BLaER1 treated with 17β-estradiol and CSF1 and Interleukin-3, amounts not matched to agents 10 nM and 100 nM (cell line): ENCODE results near the gene NUDT7.

ENCODE experiments used
- H3K27ac ChIP-seq, 11 experiments: shearing (Covaris generic); formaldehyde crosslinking; 2 replicates each; pipeline ENCODE4 v1.8.1; 2022
- H3K27me3 ChIP-seq, 11 experiments: shearing (Covaris generic); formaldehyde crosslinking; 2 replicates each; pipeline ENCODE4 v1.8.1; 2022
- H3K36me3 ChIP-seq, 11 experiments: shearing (Covaris generic); formaldehyde crosslinking; 2 replicates each; pipeline ENCODE4 v1.8.1; 2022
- H3K4me1 ChIP-seq, 10 experiments: shearing (Covaris generic); formaldehyde crosslinking; 2 replicates each; pipeline ENCODE4 v1.8.1; 2022
- H3K4me2 ChIP-seq, 11 experiments: shearing (Covaris generic); formaldehyde crosslinking; 2 replicates each; pipeline ENCODE4 v1.8.1; 2022
- H3K4me3 ChIP-seq, 10 experiments: shearing (Covaris generic); formaldehyde crosslinking; 2 replicates each; pipeline ENCODE4 v1.8.1; 2022
- H3K9ac ChIP-seq, 11 experiments: shearing (Covaris generic); formaldehyde crosslinking; 2 replicates each; pipeline ENCODE4 v1.8.1; 2022
- H3K9me3 ChIP-seq, 11 experiments: shearing (Covaris generic); formaldehyde crosslinking; replicated peaks in 1 of 11; 2 replicates each; pipeline ENCODE4 v1.8.1; 2022
- H4K20me1 ChIP-seq, 11 experiments: shearing (Covaris generic); formaldehyde crosslinking; 2 replicates each; pipeline ENCODE4 v1.8.1; 2022
- Cebpa-rat ChIP-seq, 11 experiments: shearing (Covaris generic); IDR thresholded peaks; 2 replicates each; pipeline ENCODE4 v1.8.1; 2022

NUDT7 gene

DNA sequence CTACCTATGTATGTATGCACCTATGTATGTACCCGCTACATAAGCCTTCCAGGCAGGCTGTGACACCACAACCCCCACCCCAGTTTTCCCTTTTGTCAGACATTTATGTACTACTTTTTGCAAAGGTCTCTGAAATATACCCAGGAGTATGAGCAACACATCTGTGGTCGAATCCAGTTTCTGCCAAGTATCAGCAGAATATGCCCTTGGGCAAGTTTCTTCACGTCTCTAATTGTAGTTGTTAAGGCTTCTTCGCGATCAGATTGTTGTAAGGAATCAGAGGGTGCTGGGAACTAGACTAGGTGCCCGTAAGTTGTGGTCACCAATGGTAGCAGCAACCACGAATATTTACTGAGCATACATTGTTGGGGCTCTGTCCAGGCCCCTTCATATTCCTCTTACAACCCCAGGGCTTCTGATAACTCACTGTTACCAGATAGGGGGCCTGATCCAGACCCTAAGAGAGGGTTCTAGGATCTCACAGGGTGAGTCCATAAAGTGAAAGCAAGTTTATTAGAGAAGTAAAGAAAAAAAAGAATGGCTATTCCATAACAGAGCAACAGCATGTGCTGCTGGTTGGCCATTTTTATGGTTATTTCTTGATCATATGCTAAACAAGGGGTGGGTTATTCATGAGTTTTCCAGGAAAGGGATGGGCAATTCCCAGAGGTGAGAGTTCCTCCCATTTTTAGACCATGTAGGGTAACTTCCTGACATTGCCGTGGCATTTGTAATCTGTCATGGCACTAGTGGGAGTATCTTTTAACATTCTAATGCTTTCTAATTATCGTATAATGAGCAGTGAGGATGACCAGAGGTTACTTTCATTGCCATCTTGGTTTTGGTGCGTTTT is 16.6 kb downstream of the NUDT7 start:
- Histone ChIP-seq H3K4me1 (peaks cover 20 to 40% (median 34%) of the 10 kb centered on the region in 10 experiments; a peak in 19 of 20 replicates), H3K36me3 (no peaks in the 10 kb centered on the region), H3K27ac (peak overlapping the region in 1 of 11 experiments; percentile 63; a peak in 1 of 22 replicates), H4K20me1 (no peaks in the 10 kb centered on the region), H3K9me3 (peaks cover 9 to 21% (median 18%) of the 10 kb centered on the region in 11 experiments; a peak in 19 of 22 replicates), H3K9ac (no peak overlapping the region), H3K4me2 (peak overlapping the region in 10 of 11 experiments; percentile 40 to 64 (median 60); a peak in 17 of 22 replicates), H3K4me3 (no peak overlapping the region), H3K27me3 (peaks cover 0 to 5% (median 0%) of the 10 kb centered on the region in 11 experiments; a peak in 1 of 22 replicates)
- no peak for TF ChIP-seq Cebpa-rat (IDR thresholded peaks at IDR 0.05)

DNA sequence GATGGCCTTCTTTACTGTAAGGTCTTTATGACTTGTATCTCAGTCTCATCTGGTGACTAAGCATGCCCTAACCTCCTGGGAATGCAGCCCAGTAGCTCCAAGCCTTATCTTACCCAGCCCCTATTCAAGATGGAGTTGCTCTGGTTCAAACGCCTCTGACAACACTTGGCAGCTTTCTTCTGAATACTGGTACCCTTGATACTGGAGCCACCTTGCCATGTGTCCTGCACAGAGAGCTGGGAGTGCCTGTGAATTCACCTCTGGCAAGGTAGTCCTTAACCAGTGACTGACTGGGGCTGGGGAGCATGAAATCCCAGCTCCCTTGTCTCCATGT is 17.2 kb downstream of the NUDT7 start:
- Histone ChIP-seq H3K4me3 (no peak overlapping the region), H3K4me2 (peak overlapping the region; percentile 4 to 64 (median 44); a peak in 20 of 22 replicates), H3K36me3 (no peaks in the 10 kb centered on the region), H3K4me1 (peaks cover 20 to 40% (median 34%) of the 10 kb centered on the region in 10 experiments; a peak in 19 of 20 replicates), H3K9me3 (peaks cover 9 to 16% (median 15%) of the 10 kb centered on the region in 11 experiments; a peak in 19 of 22 replicates), H4K20me1 (no peaks in the 10 kb centered on the region), H3K27ac (no peak overlapping the region; a peak in 1 of 22 replicates), H3K27me3 (peaks cover 0 to 5% (median 0%) of the 10 kb centered on the region in 11 experiments; a peak in 1 of 22 replicates), H3K9ac (no peak overlapping the region)
- no peak for TF ChIP-seq Cebpa-rat (IDR thresholded peaks at IDR 0.05)

DNA sequence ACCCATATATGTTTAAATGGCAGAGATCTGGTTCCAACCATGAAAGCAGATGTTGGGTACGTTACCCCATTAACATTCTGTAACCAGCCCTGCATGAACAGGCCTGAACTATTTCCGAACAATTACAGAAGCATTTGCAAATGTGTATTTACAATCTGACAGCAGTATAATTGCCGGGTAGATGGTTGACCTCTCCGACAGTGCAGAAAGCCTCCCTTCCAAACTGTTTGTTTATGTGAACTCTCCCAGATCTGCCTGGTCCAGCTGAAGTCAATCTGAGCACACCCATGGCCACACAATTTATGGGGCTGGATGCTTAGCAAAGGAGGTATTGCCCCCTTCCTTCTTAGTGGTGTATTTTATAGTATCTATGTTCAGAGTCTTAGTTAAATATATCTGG is 21.8 kb downstream of the NUDT7 start:
- H3K4me1 ChIP-seq, result peaks cover 7 to 13% (median 11%) of the 10 kb centered on the region in 10 experiments; a peak in 15 of 20 replicates
- H3K9ac ChIP-seq, result no peak overlapping the region
- H3K9me3 ChIP-seq, result no peaks in the 10 kb centered on the region; a peak in 1 of 22 replicates
- H3K27ac ChIP-seq, result no peak overlapping the region
- H3K4me3 ChIP-seq, result no peak overlapping the region
- TF ChIP-seq Cebpa-rat (IDR thresholded peaks at IDR 0.05), result no peak
- H4K20me1 ChIP-seq, result no peaks in the 10 kb centered on the region
- no peaks in the 10 kb centered on the region for H3K36me3 ChIP-seq
- H3K4me2 ChIP-seq, result no peak overlapping the region
- H3K27me3 ChIP-seq, result no peaks in the 10 kb centered on the region

DNA sequence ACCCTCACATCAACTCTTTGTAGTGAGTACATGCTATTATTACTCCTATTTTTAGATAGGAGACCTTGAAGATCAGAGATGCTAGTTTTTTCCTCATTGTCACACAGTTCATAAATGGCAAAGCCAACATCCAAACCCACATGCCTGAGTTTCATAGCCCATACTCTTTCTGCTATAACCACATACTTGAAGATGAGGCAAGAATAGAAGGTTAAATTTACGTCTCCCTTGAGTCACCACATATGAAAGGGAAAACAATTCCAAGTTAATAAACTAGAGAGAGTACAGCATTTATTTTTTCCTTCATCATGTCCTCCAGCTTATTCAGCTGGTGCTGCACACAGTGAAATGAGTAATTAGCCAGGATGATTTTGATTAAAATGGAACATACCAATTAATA is 23.7 kb downstream of the NUDT7 start:
- H3K9ac ChIP-seq, result no peak overlapping the region
- no peaks in the 10 kb centered on the region for H3K36me3 ChIP-seq
- TF ChIP-seq Cebpa-rat (IDR thresholded peaks at IDR 0.05), result no peak
- H4K20me1 ChIP-seq, result no peaks in the 10 kb centered on the region; a peak in 1 of 22 replicates
- H3K27me3 ChIP-seq, result no peaks in the 10 kb centered on the region
- H3K27ac ChIP-seq, result no peak overlapping the region
- H3K4me2 ChIP-seq, result no peak overlapping the region
- no peaks in the 10 kb centered on the region for H3K4me1 ChIP-seq
- peaks cover 0 to 3% (median 0%) of the 10 kb centered on the region in 11 experiments; a peak in 1 of 22 replicates for H3K9me3 ChIP-seq
- no peak overlapping the region for H3K4me3 ChIP-seq

DNA sequence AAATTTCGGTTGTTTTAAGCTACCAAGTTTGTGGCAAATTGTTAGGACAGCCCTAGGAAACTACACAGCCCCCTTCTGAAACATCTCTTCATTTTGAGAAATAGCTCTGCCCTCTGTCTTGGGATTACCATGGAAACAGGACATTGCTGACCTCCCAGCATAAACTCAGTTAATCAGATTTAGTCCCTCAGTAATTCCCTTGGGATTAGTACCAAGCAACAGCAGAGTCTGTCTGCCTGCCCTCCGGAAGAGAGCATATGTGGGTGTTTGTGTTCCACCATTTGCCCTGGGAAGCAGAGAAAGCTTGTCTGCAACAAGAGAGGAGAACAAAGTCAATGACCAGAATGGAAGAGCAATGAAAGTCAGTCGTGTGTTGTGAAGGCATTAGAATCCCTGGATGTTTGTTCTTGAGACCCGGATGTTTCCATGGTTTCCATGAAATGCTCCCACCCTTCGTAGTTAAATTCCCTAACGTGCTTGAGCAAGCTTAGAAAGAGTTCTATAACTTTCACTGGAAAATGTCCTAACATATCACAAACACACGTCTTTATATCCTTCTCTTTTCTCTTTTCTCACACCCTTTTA is 26.2 kb downstream of the NUDT7 start:
- H3K36me3 ChIP-seq, result no peaks in the 10 kb centered on the region
- no peaks in the 10 kb centered on the region for H3K27me3 ChIP-seq
- H3K9me3 ChIP-seq, result peaks cover 0 to 3% (median 0%) of the 10 kb centered on the region in 11 experiments; a peak in 1 of 22 replicates
- H3K4me2 ChIP-seq, result no peak overlapping the region
- H3K9ac ChIP-seq, result no peak overlapping the region
- TF ChIP-seq Cebpa-rat (IDR thresholded peaks at IDR 0.05), result no peak
- H3K4me1 ChIP-seq, result no peaks in the 10 kb centered on the region
- H4K20me1 ChIP-seq, result no peaks in the 10 kb centered on the region; a peak in 1 of 22 replicates
- H3K4me3 ChIP-seq, result no peak overlapping the region
- H3K27ac ChIP-seq, result no peak overlapping the region

DNA sequence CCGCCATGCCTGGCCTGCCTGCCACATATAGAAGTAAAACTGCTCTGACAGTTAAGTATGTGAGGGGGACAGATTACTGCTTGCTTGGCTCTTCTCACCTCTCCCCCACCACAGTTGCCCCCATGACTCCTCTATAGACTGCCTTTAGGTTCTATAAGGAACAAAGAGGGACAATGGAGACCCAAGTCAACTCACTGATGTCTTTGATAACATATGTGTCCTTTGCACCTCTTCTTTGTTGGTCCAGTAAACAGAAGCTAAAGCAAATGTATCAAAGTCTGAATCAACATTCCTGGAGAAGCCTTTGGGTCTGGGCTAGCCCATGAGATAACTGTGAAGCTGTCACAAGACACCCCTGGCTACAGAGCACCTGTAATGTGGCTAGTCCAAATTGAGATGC is 27.1 kb downstream of the NUDT7 start:
- Histone ChIP-seq H3K36me3 (no peaks in the 10 kb centered on the region), H3K9ac (no peak overlapping the region), H3K4me2 (no peak overlapping the region), H3K27ac (no peak overlapping the region), H3K4me1 (no peaks in the 10 kb centered on the region), H3K4me3 (no peak overlapping the region), H3K9me3 (peaks cover 0 to 3% (median 0%) of the 10 kb centered on the region in 11 experiments; a peak in 1 of 22 replicates), H3K27me3 (no peaks in the 10 kb centered on the region), H4K20me1 (no peaks in the 10 kb centered on the region; a peak in 1 of 22 replicates)
- no peak for TF ChIP-seq Cebpa-rat (IDR thresholded peaks at IDR 0.05)

DNA sequence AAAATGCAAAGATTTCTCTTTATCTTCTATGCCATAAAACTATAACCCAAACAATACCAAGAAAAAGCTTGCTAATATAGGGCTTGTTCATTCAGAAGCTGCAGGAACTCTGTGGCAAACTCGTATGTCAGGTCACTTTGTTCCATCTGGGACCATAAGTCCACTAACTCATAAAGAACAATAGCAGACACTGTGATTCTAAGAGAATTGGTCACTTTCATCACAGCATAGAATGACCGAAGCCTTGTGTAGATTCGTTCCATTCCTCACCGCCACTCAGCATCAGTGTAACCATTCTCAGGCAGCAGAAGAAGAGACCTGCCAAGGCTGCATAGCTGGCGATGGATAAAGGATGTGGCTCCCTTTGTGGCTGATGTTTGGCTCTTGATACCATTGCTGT is 35.7 kb downstream of the NUDT7 start:
- H3K27ac ChIP-seq, result no peak overlapping the region
- H3K9ac ChIP-seq, result no peak overlapping the region
- no peak overlapping the region for H3K4me3 ChIP-seq
- H3K36me3 ChIP-seq, result no peaks in the 10 kb centered on the region
- H3K4me2 ChIP-seq, result no peak overlapping the region
- H3K9me3 ChIP-seq, result no peaks in the 10 kb centered on the region
- H4K20me1 ChIP-seq, result no peaks in the 10 kb centered on the region
- no peak for TF ChIP-seq Cebpa-rat (IDR thresholded peaks at IDR 0.05)
- H3K27me3 ChIP-seq, result no peaks in the 10 kb centered on the region
- no peaks in the 10 kb centered on the region for H3K4me1 ChIP-seq

DNA sequence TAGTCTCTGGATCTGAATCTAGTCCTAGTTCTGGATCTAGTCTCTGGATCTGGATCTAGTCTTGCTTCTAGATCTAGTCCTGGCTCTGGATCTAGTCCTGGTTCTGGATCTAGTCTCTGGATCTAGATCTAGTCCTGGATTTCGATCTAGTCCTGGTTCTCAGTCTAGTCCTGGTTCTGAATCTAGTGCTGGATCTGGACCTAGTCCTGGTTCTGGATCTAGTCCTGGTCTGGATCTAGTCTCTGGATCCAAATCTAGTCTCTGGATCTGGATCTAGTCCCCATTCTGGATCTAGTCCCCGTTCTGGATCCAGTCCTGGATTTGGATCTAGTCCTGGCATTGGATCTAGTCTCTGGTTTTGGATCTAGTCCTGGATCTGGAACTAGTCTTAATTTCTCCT is 36.2 kb downstream of the NUDT7 start:
- no peaks in the 10 kb centered on the region for H3K27me3 ChIP-seq
- no peaks in the 10 kb centered on the region for H3K36me3 ChIP-seq
- H3K27ac ChIP-seq, result no peak overlapping the region
- no peaks in the 10 kb centered on the region for H4K20me1 ChIP-seq
- H3K4me2 ChIP-seq, result no peak overlapping the region
- TF ChIP-seq Cebpa-rat (IDR thresholded peaks at IDR 0.05), result no peak
- H3K4me3 ChIP-seq, result no peak overlapping the region
- no peak overlapping the region for H3K9ac ChIP-seq
- no peaks in the 10 kb centered on the region for H3K4me1 ChIP-seq
- no peaks in the 10 kb centered on the region for H3K9me3 ChIP-seq

DNA sequence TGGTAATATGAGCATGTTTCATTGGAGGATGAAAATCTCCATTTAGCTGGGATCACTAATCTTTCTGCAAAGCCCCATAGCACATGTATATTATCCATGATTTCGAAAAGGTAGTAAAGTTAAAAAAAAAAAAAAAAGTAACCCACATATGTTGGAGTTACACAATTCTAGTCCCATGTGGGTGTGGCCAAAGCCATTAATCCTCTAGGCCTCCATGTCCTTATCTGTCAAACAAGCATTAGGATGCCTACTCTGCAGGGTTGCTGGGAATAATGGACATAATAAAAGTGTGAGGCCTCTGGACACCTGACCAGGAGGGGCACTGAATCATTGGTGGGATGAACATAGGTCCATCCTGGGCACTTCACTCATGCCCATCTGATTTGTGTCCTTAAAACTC is 36.9 kb downstream of the NUDT7 start:
- Histone ChIP-seq H4K20me1 (no peaks in the 10 kb centered on the region), H3K4me2 (no peak overlapping the region), H3K36me3 (no peaks in the 10 kb centered on the region), H3K4me3 (no peak overlapping the region), H3K27me3 (no peaks in the 10 kb centered on the region), H3K27ac (no peak overlapping the region), H3K9me3 (no peaks in the 10 kb centered on the region), H3K4me1 (no peaks in the 10 kb centered on the region), H3K9ac (no peak overlapping the region)
- TF ChIP-seq Cebpa-rat (IDR thresholded peaks at IDR 0.05), result no peak
